ENCODE results near the gene MYH10. TPM values are rescaled to one million over a fixed set of nuclear protein-coding genes. Genes with fewer than 3 reads are reported as not detected.

Gene MYH10
- polyA plus RNA-seq, 1 donor from 2014 or later, result 61.1 TPM

GRCh38 chr17:8442310-8442709, 188.2 kb downstream of the MYH10 start:
- Histone ChIP-seq H2AFZ (ENCODE audit: low read depth, low read length) (no peak overlapping the region), H3K27ac (ENCODE audit: low read length) (no peak overlapping the region)
- TF ChIP-seq EP300 (conservative IDR thresholded peaks at IDR 0.05; ENCODE audit: poor library complexity, severe bottlenecking), result no peak
- no peak for TF ChIP-seq RAD21 (conservative IDR thresholded peaks at IDR 0.05)
- no peak for TF ChIP-seq CTCF (IDR thresholded peaks at IDR 0.05; ENCODE audit: poor library complexity, severe bottlenecking)

GRCh38 chr17:8441690-8442089, 188.8 kb downstream of the MYH10 start:
- Histone ChIP-seq H3F3A (ENCODE audit: insufficient read depth, low read length, poor library complexity, severe bottlenecking) (peaks cover 4% of the 10 kb centered on the region), H3K4me2 (ENCODE audit: low read length) (no peak overlapping the region), H3K79me2 (replicated peaks; ENCODE audit: insufficient read depth, low read length) (peaks cover 42% of the 10 kb centered on the region), H3K9ac (ENCODE audit: low read length) (no peak overlapping the region), H3K9me2 (ENCODE audit: insufficient read depth, low read length) (no peaks in the 10 kb centered on the region), H3K4me3 (ENCODE audit: low read length) (no peak overlapping the region), H3K27me3 (ENCODE audit: insufficient read depth, low read depth, low read length) (no peaks in the 10 kb centered on the region), H3K27ac (ENCODE audit: low read length) (no peak overlapping the region), H2AFZ (ENCODE audit: low read depth, low read length) (no peak overlapping the region), H4K20me1 (ENCODE audit: insufficient read depth) (no peaks in the 10 kb centered on the region), H3K9me3 (ENCODE audit: low read length) (no peaks in the 10 kb centered on the region), H3K36me3 (ENCODE audit: insufficient read depth, low read length) (no peaks in the 10 kb centered on the region)
- TF ChIP-seq POLR2AphosphoS5 (IDR thresholded peaks at IDR 0.05) (no peak), EZH2 (IDR thresholded peaks at IDR 0.05; ENCODE audit: borderline replicate concordance, insufficient read depth, low read length, poor library complexity, severe bottlenecking) (no peak)

More at GRCh38 chr17:8442310-8442709, 188.2 kb downstream of the MYH10 start:
- Histone ChIP-seq H3K9ac (ENCODE audit: low read length) (no peak overlapping the region), H3K79me2 (replicated peaks; ENCODE audit: insufficient read depth, low read length) (peaks cover 36% of the 10 kb centered on the region), H3K4me2 (ENCODE audit: low read length) (no peak overlapping the region), H3K9me2 (ENCODE audit: insufficient read depth, low read length) (no peaks in the 10 kb centered on the region), H3K4me3 (ENCODE audit: low read length) (no peak overlapping the region), H3K27me3 (ENCODE audit: insufficient read depth, low read depth, low read length) (no peaks in the 10 kb centered on the region), H3K36me3 (ENCODE audit: insufficient read depth, low read length) (no peaks in the 10 kb centered on the region), H4K20me1 (ENCODE audit: insufficient read depth) (no peaks in the 10 kb centered on the region), H3K9me3 (ENCODE audit: low read length) (no peaks in the 10 kb centered on the region), H3F3A (ENCODE audit: insufficient read depth, low read length, poor library complexity, severe bottlenecking) (no peaks in the 10 kb centered on the region)

GRCh38 chr17:8439681-8440080, 190.8 kb downstream of the MYH10 start:
- Histone ChIP-seq H3K4me2 (ENCODE audit: low read length) (no peak overlapping the region), H3K27me3 (ENCODE audit: insufficient read depth, low read depth, low read length) (no peaks in the 10 kb centered on the region), H3F3A (ENCODE audit: insufficient read depth, low read length, poor library complexity, severe bottlenecking) (peaks cover 8% of the 10 kb centered on the region), H3K4me3 (ENCODE audit: low read length) (no peak overlapping the region), H3K9me2 (ENCODE audit: insufficient read depth, low read length) (no peaks in the 10 kb centered on the region), H3K79me2 (replicated peaks; ENCODE audit: insufficient read depth, low read length) (peaks cover 46% of the 10 kb centered on the region), H3K9me3 (ENCODE audit: low read length) (no peaks in the 10 kb centered on the region), H3K27ac (ENCODE audit: low read length) (no peak overlapping the region), H2AFZ (ENCODE audit: low read depth, low read length) (no peak overlapping the region), H3K36me3 (ENCODE audit: insufficient read depth, low read length) (no peaks in the 10 kb centered on the region), H3K9ac (ENCODE audit: low read length) (no peak overlapping the region), H4K20me1 (ENCODE audit: insufficient read depth) (no peaks in the 10 kb centered on the region)
- TF ChIP-seq MXI1 (conservative IDR thresholded peaks at IDR 0.05; ENCODE audit: poor library complexity, severe bottlenecking) (no peak), REST (IDR thresholded peaks at IDR 0.05; ENCODE audit: borderline replicate concordance) (no peak), EZH2 (IDR thresholded peaks at IDR 0.05; ENCODE audit: borderline replicate concordance, insufficient read depth, low read length, poor library complexity, severe bottlenecking) (no peak), EP300 (conservative IDR thresholded peaks at IDR 0.05; ENCODE audit: poor library complexity, severe bottlenecking) (no peak), CTCF (IDR thresholded peaks at IDR 0.05; ENCODE audit: poor library complexity, severe bottlenecking) (no peak), RAD21 (conservative IDR thresholded peaks at IDR 0.05) (no peak), SMC3 (conservative IDR thresholded peaks at IDR 0.05; ENCODE audit: poor library complexity) (no peak), TAF1 (IDR thresholded peaks at IDR 0.05; ENCODE audit: low read depth) (no peak), POLR2AphosphoS5 (IDR thresholded peaks at IDR 0.05) (no peak)

Data from neural cell (in vitro differentiated cells).